Stimulated activated naive CD4-positive, alpha-beta T cell treated with Interleukin-2 at 50 U/mL for 16 hours (primary cell): ENCODE results near the gene FCHO2.

Experiments
- DNase-seq: peaks from one replicate; lab custom pipeline; 2025; lab: John Stamatoyannopoulos, UW

FCHO2 gene

DNA sequence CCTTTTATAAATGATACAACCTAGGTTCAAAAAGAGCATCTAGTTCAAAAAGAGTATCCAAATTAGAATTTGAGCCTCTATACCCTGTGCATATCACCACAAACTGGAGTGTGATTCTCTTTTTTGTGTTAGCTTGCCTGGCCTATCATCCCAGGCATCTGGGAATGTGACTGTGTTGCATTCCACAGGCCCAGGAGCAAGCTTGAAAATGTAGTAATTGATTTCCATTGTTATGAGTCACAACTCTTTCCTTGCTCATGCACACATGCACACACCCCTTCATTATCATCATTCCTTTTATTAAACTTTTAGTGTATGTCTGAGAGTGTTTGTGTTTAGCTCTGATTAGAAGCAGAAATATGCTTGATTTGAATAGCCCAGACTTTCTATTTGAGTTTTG lies 75.2 kb downstream of the FCHO2 start:
- DNase-seq = no peak

DNA sequence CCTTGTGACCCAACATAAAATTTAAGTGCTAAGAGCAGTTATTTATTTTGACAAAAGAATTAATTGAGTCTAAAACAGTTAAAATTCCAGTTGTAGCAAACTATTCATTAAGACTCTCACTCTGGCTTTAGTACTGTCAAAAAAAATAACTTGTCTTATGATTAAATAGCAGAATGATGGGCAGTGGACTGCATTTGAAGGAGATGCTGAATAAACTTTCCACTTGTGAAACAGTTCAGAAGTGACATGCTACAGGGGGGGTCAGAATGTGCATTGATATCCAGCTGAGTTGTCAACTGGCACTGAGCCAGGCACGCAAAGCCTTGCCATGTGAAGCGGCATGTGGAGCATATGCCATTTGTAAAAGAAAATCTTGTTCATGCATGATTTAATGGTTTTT lies 76.0 kb downstream of the FCHO2 start:
- no peak for DNase-seq

DNA sequence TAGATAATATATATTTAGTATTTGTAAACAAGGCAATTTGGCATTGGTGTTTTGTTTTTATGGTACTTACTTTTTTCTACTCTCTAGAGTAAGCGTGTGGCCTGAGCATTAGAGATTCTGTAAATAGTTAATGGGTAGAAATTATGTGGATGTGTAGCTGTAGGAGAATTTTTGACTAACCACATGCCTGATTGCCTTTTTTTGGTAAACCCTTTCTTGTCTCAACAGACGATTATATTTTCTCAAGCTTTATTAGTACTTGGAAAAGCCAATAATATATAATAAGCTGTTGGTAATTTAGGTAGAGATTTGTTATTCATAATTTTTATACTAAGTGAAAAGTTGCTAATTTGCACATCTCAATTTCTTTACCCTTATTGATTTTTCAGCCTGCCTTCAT lies 76.8 kb downstream of the FCHO2 start:
- no peak for DNase-seq

DNA sequence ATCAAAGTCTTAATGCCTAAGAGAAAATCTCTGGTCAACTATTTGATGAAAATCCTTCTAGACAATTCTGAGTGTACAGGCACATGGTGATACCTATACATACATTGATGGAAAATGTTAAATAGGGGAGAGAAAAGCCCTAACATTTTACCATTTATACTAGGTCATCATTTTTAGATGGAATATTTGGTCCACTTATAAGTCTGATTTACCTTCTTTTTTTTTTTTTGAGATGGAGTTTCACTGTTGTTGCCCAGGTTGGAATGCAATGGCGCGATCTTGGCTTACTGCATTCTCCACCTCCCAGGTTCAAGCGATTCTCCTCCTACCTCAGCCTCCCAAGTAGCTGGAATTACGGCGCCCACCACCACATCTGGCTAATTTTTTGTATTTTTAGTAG lies 81.7 kb downstream of the FCHO2 start:
- DNase-seq = no peak

DNA sequence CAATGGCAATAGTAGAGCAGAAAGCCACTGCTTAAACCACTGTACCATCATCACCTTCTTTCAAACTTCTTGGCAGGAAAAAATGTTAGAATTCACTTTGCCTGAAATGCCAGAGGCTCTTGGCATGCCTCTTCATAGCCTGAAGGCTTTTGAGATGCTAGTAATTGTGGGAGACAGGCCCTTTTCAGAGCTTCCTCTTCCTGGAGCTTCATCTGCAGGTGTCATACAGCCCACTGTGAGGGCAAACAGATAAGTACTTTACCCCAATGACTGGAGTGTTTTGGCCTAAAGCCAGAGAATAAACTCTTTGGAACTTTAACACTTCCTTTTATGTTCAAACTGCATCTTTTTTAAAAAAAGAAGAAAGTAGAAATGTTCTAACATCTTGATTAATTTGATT lies 83.2 kb downstream of the FCHO2 start:
- DNase-seq = no peak

DNA sequence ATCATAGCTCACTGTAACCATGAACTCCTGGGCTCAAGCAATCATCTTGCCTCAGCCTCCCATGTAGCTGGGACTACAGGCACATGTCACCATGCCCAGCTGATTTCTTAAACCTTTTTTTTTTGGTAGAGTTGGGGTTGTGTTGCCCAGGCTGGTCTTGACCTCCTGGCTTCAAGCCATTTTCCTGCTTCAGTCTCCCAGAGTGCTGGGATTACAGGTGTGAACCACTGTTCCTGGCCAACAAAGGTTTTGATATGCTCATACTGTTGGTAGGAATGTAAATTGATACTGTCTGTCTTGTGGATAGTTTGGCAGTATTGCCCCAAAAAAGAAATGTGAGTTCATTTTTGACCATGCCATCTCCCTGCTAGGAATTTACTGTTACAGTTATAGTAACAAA lies 87.2 kb downstream of the FCHO2 start:
- no peak for DNase-seq

DNA sequence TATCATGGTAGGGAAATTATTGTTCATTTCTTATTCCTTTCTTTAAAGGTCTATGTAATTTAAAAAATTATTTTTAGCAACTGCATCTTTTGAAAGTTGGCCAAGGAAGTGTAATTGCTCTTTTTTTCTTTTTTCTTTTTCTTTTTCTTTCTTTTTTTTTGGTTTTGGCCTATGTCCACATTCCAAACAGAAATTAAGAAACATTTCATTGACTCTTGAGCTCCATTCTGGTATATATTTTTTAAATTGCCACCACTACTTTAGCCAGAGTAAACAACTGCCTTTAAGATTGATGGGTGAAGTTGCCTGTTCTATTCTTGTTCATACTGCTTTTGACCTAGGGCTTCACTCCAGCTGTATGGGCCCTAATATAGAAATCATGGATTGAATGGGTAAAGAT lies 88.7 kb downstream of the FCHO2 start:
- DNase-seq = no peak

DNA sequence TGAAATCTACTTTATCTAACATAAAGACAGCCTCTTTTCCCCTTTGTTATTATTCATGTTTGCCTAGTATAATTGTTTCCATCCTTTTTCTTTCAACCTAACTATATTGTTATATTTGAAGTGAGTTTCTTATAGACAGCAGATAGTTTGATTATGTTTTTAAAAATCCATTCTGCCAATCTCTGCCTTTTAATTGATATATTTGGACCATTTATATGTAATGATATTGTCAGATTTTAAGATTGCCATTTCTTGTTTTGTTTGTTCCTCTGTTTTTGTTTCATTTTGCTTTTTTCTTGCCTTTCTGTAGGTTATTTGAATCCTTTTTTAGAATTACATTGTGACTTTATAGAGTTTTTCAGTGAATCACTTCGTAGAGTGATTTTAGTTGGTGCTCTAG lies 89.8 kb downstream of the FCHO2 start:
- no peak for DNase-seq

DNA sequence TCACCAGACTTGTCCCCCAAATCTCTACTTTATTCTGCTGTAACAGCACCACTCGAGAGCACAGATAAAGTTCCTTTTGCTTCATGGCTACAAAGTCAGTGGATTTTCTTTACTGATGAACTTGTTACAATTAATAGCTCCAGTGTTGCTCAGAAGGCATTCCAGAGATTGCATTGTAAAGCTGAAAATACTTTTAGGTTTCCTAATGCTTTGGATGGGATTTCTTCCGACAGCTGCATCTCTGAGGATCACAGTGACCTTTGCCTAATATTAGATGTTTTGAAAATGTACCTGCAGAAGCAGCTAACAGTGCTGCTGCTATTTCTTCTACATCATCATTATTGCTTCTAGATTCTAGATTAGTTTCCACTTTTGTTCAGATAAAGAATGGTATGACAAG lies 105.8 kb downstream of the FCHO2 start:
- DNase-seq = no peak

DNA sequence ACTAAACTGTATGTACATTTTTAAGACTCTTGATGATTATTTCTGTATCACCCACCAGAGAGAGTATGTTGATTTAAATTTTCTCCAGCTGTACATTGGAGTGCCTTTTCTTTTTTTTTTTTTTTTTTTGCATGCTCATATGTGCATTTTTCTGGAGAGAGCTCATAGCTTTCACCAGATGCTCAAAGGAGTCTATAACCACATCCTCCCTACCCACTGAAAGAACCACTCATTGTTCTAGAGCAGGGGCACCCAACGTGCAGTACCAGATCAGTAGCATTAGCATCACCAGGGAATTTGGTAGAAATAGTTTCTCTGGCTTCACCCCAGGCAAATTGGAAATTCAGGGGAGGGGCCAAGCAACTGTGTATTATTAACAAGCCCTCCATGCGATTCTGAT lies 110.6 kb downstream of the FCHO2 start:
- no peak for DNase-seq

DNA sequence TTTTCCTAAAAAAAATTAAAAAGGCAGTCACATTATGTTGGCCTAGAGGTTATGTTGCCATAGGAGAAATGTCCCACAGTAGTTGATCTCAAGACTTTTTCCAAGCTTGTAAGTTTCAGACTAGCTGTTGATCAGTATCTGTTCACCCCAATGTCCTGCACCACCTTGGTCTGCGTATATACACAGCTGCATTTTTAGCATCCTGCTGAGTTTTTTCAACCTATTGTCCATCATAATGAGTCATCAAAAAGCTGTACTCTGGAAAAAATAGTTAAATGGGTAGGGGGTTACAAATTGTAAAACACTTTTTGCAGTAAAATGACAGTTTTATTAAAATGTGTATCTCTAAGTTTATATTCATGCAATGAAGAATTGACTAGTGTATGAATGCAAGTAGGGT lies 111.4 kb downstream of the FCHO2 start:
- DNase-seq = no peak

DNA sequence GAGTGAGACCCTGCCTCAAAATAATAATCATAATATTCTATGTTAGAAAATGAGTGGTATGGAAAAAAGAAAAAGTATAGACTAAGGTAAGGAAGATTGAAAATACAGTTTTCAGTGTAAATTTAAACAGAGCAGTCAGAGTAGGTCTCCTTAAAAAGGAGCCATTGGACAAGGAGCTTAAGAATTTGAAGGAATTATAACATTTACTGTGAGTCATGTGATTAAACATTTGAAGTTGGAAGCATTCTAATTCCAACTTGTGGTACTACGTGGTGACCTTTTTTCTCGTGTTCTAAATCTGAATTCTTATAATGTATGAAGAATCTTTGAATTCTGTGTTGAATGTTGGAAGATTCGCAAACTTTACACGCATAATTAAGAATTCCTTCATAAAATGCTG lies 125.3 kb downstream of the FCHO2 start:
- no peak for DNase-seq

DNA sequence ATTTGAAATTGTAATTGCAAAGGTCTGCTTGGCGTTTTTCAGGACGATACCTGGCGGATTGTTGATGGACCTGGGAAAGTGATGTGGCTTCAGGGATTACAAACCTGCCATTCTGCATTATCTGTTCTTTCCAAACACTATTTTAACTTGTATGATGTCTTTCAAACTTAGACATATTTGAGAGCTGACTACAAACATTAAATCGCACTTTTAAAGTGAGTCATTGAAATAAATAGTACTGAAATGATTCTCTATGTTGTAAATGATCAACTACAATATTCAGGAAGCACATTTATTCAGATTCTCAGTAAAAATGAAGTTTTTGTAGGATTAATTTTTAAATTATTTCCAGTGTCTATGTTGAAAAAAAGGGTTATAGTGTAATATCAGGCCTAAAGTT lies 132.2 kb downstream of the FCHO2 start:
- no peak for DNase-seq

DNA sequence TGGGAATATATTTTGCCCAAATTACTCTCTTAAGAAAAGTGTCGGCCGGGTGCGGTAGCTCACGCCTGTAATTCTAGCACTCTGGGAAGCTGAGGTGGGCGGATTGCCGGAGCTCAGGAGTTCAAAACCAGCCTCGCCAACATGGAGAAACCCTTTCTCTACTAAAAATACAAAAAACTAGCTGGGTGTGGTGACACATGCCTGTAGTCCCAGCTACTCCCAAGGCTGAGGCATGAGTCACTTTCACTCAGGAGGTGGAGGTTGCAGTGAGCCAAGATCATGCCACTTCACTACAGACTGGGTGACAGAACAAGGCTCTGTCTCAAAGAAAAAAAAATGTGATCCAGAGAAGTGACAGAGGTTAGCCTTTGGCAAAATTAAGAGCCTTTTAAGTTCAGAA lies 138.1 kb downstream of the FCHO2 start:
- no peak for DNase-seq

DNA sequence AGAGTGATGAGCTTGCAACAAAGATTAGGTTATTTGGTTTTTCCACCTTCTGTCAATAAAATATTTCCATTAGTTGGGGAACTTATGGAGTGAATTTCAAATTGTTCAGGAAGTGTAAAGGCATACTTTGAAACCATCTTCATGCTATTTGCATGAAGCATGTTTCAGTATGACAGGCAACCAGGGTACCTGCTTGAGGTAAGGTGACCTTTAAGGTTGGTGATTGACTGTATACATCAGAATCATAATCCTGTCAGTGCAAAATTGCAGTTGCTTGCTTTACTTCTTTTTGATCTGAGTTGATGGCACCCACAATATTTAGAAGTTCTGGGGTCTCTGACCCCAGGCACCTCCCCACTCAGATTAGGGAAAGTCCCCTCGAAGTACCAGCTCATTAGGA lies 138.6 kb downstream of the FCHO2 start:
- DNase-seq = no peak

DNA sequence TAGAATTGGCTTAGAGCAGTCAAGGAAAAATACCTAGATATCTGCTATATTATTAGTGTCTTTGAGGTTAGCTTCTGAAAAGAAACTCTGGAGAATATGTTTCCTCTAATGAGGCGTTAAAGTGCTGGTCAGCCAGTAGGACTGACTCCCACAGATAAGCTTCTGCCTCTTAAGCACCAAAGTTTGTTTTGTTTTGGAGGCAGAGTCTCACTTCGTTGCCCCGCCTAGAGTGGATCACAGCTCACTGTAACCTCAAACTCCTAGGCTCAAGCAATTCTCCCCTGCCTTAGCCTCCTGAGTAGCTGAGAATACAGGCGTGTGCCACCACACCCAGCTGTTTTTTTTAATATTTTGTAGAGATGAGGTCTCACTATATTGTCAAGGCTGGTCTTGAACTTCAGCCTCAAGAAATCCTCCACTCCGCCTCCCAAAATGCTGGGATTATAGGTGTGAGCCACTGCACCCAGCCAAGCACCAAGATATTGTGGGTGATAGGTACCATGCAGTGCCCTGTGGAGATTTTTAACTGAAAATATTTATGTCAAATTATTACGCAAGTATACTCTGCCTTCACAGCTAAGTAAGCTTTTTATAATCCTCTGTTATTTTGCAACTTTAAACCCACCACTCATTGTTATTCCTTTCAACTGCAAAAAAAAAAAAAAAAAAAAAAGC lies 139.9 kb downstream of the FCHO2 start:
- no peak for DNase-seq

DNA sequence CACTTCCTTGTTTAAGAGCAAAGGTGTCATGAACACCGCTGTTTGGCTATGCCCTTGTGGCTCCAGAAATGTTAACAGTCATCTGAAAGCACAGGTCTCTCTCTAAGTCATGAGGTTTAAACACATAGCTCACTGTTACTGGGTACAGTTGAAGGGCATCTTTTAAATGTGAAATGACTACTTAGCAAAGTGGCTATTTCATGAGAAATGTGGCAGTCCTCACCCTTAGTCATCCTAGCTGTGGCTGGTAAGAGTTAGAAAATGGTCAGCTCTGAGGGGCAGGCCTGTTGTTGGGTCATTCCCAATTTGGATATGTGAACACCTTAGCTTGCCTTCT lies 140.4 kb downstream of the FCHO2 start:
- no peak for DNase-seq

DNA sequence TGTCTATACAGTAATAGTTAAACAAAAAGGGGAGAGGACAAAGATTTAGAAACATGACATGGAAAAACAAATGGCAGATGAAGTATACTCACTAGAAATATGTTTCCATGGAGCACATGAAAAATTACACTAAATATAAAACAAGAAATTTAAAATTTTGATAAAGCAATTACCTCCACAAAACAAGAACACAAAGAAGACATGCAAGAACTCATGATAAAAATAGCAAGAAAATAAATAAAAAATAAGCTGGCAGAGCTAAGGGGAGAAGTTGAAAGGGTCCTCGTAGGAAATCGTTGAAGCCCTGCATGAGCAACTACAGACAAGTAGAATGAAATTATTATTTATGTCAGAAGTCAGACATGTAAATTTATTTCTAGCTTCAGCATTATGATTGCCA lies 141.9 kb downstream of the FCHO2 start:
- DNase-seq = no peak

DNA sequence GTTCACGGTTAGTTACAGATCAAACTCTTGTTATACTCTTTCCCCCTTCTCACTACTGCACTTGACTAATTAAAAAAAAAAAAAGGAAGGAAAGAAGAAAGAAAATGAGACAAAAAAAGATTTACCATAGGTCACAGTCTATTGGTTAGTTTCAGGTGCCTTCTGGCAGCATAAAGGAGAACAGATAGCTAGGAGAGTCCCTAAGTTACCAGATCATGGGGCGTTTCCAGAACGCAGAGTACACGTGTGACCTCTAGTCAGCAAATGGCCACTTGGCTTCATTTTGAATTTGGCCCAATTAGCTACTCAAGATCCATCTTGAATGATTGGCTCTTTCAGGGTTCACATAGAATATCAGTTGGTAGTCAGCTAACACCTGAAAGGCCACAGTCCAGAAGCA lies 144.3 kb downstream of the FCHO2 start:
- DNase-seq = no peak

DNA sequence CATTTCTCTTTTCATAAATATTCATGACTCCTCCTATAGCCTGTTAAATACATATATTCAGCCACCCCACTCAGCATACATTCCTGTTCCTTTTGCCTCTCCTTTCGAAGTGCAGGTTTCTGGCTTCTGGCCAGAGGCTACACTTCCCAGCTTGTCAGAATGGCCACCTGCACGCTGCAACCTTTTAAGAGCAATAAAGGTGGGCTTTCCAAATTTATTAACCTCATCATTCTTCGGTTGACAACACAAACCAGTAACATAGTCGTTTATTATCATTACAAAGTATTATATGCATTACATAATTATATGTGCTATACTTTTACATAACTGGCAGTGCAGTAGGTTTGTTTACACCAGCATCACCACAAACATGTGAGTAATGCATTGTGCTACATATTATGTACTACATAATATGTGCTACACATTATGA lies 148.0 kb downstream of the FCHO2 start:
- DNase-seq = no peak

DNA sequence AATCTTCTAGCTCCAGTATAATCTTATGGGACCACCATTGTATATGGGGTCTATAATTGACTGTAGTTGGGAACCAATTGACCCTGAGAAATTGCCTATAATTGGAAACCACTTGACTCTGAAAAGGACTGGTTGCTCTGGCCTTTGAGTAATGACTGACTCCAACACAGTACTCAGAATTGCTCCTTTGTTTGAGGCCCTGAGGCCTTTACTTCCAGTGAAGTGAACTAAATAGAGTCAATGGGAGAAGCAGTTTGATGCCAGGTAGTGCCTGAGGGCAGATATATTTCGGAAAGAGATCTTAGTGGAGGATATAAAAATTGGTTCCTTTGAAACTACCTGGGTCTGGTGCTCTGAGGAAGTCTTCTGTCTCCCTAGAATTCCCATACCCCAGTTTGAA lies 148.5 kb downstream of the FCHO2 start:
- no peak for DNase-seq

DNA sequence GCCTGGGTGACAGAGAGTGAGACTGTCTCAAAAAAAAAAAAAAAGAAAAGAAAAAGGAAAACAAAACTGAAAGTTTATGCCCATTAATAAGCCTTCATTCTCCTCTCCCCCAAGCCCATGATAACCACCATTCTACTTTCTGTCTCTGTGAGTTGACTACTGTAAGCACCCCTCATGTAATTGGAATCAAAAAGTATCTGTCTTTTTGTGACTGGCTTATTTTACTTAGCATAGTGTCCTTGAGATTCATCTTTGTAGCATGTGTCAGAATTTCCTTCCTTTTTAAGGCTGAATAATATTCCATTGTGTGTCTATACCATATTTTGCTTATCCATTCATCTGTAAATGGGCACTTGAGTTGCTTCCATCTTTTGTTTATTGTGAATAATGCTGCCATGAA lies 150.5 kb downstream of the FCHO2 start:
- DNase-seq = no peak

DNA sequence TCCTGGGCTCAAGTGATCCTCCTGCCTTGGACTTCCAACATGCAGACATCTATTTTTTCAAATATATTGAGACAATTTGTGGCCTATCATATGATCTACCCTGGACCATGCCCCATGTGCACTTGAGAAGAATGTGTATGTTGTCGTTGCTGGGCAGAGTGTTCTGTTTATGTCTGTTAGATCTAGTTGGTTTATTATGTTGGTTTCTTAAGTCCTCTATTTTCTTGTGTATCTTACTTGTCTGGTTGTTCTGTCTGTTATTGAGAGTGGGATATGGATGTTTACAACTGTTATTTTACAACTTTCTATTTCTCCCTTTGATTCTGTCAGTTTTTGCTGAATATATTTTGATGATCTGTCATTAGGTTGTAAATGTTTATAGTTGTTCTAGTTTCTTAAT lies 154.3 kb downstream of the FCHO2 start:
- DNase-seq = no peak

DNA sequence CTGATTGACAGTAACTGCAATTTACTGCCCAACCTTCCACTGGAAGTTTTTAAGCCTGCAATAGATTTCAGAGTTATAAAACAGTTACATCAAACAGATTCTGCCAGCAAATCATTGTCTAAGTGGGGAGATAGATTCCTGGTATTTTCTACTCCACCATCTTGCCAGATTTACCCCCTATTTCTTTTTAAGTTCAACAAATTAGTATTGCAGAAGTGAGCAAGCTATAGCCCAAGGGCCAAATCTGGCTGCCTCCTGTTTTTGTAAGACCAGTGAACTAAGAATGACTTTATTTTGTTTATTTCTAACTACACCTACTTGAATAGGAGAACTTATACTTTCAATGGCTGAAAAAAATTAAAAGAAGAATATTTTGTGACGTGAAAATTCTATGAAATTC lies 155.7 kb downstream of the FCHO2 start:
- no peak for DNase-seq

DNA sequence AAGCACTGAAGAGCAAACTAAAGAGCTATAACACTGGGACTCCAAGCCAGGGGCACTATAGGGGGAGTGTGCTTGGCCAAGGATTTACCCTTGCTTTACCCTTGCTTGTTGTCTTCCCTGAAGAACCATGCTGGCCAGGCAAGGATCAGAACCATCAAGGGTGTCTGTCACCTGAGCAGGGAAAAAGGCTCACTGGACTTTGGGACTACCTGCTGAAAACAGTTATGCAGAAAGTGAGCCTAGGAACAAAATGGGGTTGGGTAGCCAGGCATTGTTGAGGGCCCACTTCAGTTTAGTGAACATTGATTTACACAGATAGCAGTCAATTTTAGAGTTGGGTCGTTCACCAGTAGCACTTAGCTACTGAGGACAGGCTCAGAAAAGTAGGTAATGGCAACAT lies 156.5 kb downstream of the FCHO2 start:
- no peak for DNase-seq
